ENCODE measurements around the gene YY1.
"Not testable (repeated sequence)": the region's sequence is repeated elsewhere in the genome, so short reads cannot be mapped to it uniquely, and the experiment has no call there.

YY1 gene

DNA sequence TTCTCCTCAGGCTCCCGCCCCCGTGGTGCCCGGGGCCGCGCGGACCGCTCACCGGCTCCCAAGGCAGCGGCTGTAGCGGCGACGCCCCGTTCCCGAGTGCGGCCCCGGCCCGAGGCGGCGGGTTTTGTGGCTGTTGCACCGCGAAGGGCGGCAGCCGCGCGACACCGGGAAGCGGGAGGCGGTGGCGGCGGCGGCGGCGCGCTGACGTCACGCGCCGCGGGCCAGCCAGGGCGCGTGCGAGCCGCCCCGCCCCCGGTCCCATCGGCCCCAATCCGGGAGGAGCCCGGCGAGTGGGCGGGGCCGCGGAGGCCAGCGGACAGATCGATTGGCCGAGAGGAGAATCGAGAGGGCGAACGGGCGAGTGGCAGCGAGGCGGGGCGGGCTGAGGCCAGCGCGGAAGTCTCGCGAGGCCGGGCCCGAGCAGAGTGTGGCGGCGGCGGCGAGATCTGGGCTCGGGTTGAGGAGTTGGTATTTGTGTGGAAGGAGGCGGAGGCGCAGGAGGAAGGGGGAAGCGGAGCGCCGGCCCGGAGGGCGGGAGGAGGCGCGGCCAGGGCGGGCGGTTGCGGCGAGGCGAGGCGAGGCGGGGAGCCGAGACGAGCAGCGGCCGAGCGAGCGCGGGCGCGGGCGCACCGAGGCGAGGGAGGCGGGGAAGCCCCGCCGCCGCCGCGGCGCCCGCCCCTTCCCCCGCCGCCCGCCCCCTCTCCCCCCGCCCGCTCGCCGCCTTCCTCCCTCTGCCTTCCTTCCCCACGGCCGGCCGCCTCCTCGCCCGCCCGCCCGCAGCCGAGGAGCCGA is at the start of gene YY1:
YY1 (plus strand) TSS at position 726 of the 792 bp plus-strand sequence. CDS start 101 bp downstream, outside the sequence.
- DNase-seq: peak; percentile 95

DNA sequence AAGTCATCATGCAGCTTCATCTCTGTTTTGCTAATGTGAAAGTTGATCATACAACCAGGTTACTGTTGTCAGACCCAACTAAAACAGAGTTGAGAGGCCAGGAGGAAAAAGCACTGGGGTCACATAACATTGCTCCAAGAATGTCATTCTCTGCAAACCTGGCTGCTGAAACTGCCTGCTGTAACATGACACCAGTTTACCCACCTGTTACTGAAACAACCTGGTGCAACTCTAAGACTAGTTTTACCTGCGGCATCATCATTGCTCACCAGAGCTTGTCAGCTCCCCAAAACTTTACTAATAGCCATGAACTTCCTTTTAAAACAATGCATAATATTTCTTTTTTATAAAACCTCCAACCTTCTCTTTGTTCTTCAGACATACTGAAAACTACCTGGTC is 48.8 kb upstream of the YY1 start:
- DNase-seq: no peak

DNA sequence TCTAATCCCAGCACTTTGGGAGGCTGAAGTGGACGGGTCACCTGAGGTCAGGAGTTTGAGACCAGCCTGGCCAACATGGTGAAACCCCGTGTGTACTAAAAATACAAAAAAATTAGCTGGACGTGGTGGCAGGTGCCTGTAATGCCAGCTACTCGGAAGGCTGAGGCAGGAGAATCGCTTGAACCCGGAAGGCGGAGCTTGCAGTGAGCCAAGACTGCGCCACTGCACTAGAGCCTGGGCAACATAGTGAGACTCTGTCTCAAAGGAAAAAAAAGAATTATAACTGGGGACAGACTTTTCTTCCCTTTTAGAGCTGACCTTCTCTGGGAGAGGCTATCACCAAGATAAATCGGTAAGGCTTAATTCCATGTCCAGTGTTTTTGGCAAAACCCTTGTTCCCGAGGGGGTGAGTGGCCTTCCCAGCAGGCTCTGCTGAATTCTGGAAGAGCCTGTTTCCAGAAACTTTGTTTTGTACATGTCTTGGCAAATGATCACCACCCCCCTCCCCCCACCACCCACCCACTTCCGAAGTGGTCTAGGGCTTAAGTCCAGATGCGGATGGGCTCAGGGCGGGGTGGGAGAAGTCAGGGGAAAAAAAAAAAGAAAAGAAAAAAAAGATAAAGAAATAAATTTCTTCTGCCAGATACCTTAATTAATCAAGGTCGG is 47.2 kb upstream of the YY1 start:
- DNase-seq: no peak

DNA sequence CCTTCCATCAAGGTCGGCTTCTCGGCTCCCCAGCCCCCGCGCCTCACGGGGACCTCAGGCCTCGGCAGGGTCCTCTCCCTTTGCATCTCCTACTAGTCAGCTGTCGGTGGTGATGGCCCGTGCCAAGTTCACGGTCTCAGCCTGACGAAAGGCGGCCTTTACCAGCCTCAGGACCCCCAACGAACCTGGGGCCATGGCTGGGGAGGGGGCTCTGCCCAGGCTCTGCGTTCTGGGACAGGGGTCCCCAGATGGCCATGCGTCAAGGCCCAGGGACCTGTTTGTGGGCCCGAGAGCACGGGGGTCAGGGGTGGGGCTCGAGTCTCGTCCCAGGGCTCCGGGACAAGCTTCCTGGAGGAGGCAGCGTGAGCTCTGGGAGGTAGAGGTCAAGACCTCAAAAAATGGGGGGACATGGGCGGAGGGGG is 46.7 kb upstream of the YY1 start:
- DNase-seq: no peak

DNA sequence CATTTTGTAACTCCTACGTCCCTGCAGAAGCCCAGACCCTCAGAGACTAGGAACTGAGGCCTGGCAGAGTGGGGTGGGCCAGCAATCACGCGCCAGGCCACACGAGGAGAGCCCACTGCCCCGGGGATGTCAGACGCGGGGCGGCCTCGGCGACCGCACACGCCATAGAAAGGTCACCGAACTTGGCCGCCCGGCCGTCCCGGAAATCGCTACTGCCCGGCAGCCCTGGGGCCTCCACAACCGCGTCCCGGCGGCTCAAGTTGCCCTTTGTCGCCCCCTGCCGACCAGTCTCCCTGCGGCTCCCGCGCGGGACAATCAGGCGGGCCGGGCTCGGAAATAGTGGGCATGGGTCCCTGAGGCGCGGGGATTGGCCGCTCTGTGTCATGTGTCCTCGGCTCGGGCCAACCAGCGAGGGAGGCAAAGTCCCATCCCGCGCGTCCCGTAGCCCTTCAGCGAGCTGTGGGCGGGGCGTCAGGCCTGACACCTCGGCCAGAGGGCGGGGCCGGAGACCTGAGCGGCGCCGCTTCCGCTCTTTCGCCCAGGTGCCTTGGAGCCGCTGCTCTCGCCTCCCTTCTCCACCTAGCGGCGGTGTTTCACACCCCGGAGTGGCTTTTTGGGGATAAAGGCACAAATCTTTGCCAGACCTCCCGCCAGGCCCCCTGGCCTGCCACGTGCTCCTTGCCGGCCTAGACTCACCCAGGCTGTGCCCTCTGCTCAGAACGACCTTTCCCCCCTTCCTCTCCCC is 46.1 kb upstream of the YY1 start:
- DNase-seq: peak; percentile 97

DNA sequence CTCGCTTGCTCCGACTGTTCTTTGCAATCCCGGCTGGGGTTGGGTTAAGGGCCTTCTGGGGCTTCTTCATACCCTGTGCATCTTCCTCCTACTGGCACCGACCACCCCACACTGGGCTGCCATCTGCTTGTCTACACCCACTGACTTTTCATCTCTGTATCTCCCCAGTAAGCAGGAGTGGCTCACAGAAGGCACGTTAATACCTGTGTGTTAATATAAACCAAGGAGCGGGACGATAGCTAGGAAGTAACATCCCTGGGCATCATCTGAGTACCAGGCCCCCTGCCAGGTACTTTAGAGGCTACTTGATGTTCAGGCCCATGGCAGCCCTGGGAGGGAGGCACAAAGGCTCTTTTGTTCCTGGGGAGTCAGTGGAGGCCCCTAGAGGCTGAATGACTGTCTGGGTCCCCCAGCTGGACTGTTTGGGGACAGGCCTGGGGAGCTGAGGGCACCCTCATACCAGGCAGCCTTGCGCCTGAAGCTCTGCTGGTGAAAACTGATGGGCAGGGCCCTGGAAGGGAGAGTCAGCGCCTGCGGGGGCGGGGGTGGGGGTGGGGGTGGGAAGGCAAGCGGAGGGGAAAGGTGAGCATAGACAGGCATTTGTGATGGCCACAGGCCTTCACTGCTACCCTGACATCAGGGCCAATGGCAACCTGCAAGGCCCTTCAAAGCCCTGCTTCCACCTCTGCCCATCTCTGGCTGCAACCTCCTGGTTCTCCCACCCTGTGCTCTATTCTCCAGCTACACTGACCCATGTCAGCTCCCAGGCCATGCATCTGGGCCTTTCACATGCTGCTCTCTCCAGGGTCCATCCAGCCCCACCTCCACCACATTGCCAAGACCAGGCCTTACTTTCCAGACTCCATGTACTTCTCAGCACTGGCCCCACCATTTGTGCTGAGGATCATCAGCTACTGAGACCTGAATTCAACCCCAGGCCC is 45.3 kb upstream of the YY1 start:
- DNase-seq: no peak

DNA sequence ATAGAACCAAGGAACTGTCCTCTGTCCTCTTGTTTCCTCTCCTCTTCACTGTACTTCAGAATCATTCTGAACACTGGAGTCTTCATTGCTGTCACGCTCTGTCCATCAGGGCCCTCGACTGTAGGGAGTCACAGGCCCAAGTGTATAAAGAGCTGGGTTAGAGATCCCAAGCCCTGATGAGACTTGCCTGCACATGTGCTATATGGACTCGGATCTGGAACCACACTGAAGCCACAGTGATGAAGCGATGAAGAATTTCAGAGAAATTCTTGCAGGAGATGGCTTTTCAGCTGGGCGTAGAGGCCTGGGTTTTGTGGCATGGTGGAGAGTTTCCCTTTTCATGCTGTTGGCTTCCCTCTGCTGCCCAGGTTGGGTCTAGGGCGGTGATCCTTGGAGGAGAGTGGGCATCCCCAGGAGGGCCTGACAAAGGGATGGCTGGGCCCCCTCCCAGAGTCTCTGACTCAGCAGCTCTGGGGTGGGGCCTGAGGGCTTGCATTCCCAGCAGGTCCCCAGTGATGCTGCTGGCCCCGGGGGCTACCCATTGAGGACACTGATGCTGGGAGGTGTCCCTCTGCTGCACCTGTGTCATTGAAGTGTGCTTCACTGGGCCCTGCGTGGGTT is 39.6 kb upstream of the YY1 start:
- DNase-seq: no peak

DNA sequence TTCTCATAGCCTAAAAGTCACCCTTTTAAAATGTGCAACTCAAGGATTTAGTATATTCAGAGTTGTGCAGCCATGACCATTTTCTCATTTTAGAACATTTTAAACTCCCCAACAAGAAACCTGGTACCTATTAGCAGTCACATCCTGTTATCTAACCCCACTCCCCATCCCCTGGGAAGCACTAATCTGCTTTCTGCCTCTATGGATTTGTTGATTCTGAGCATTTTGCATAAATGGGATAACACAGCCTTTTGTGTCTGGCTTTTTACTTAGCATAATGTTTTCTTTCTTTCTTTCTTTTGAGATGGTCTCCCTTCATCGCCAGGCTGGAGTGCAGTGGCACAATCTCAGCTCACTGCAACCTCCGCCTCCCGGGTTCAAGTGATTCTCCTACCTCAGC is 38.6 kb upstream of the YY1 start:
- no peak for DNase-seq

DNA sequence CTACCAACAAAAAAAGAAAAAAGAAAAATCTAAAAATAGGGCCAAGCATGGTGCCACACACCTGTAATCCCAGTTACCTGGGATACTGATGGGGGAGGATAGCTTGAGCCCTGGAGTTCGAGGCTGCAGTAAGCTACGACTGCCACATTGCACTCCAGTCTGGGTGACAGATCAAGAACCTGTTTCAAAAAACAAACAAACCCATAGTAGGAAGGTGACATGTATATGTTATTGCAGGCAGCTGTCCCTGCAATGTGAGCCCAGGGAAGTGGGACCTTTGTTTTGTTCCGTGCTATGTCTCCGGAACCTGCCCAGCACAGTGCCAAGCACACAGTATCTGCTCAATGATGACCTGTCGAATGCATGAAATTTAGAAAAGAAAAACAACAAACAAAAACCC is 37.2 kb upstream of the YY1 start:
- DNase-seq: no peak

DNA sequence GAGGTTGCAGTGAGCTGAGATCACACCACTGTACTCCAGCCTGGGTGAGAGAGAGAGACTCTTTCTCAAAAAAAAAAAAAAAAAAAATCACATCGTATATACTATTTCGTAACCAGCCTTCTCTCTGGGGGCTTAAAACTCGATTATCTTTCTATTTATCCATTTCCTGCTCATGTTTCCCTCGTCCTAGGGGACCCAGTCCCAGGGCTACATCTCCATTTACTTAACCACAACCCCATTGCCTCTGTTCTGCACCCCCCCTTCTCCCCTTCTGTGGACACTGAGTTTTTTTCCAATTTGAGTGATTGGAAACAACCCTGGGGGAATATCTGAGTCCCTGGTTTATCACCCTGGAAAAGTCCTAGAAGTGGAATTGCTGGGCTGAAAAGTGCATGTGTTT is 36.2 kb upstream of the YY1 start:
- no peak for DNase-seq

DNA sequence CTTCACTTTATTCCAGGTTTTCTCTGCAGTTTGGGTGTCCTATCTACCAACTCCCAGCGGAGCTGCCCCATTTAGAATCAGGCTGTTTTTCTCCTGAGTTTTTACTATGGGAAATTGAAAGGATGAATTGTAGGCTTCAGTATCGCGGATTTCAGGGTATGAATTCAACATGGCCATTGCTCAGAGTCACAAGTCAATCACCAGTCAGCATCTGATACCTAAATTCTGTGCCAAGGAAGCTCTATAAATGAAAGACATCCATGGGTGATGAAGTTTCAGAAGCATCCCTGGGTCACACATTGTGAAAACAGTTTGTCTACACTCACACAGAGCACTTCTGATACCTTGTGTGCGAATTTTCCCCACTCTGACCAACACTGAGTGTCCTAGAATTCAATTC is 35.8 kb upstream of the YY1 start:
- no peak for DNase-seq

DNA sequence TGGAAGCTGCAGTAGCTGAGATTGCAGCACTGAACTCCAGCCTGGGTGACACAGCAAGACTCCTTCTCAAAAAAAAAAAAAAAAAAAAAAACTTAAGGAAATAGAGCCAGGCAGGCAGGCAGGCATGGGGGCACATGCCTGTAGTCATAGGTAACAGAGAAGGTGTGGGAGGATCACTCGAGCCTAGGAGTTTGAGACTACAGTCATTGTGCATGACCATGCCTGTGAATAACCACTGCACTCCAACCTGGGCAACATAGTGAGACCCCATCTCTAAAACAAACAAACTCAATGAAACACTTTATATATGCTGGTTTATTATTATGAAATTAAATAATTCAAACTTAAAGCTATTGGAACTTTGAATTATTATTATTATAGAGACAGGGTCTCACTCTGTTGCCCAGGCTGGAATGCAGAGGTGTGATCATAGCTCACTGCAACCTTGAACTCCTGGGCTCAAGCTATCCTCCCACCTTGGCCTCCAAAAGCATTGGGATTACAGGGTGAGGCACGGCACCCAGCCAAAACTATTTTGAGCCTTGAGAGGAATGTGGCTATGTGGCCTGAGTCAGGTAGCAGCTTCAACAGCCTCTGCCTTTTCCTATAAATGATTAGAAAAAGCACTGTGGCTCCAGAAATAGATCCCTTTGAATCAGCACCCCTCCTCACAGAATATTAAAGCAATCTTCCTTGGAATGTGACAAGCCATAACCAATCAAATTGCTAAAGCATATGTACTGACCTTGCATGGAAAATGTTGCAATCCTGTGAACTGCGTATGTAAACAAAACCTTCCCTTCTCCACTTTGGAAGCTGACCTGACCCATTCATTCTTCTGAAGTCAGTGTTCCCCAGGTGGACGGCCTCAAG is 34.7 kb upstream of the YY1 start:
- no peak for DNase-seq

DNA sequence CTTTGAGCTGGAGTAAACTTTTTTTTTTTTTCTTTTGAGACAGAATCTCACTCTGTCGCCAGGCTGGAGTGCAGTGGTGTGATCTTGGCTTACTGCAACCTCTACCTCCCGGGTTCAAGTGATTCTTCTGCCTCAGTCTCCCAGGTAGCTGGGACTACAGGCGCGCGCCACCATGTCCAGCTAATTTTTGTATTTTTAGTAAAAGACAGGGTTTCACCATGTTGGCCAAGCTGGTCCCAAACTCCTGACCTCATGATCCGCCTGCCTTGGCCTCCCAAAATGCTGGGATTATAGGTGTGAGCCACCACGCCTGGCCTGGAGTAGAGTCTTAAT is 34.1 kb upstream of the YY1 start:
- not testable (repeated sequence) for DNase-seq

DNA sequence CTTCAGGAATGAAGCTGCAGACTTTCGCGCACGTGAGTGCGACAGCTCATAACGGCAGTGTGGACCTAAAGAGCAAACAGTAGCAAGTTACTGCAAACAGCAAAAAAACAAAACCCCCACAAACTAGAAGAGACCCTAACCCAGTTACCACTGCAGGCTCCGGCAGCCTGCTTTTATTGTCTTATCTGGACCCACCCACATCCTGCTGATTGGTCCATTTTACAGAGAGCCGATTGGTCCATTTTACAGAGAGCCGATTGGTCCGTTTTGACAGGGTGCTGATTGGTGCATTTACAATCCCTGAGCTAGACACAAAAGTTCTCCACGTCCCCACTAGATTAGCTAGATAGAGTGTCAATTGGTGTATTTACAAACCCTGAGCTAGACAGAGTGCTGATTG is 31.4 kb upstream of the YY1 start:
- not testable (repeated sequence) for DNase-seq

DNA sequence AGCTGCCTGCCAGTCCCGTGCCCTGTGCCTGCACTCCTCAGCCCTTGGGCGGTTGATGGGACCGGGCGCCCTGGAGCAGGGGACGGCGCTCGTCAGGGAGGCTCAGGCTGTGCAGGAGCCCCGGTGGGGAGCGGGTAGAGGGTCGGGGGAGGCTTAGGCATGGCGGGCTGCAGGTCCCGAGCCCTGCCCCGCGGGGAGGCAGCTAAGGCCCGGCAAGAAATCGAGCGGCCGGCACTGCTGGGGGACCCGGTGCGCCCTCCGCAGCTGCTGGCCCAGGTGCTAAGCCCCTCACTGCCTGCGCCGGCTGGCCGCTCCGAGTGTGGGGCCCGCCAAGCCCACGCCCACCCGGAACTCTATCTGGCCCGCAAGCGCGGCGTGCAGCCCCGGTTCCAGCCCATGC is 30.8 kb upstream of the YY1 start:
- DNase-seq: not testable (repeated sequence)

DNA sequence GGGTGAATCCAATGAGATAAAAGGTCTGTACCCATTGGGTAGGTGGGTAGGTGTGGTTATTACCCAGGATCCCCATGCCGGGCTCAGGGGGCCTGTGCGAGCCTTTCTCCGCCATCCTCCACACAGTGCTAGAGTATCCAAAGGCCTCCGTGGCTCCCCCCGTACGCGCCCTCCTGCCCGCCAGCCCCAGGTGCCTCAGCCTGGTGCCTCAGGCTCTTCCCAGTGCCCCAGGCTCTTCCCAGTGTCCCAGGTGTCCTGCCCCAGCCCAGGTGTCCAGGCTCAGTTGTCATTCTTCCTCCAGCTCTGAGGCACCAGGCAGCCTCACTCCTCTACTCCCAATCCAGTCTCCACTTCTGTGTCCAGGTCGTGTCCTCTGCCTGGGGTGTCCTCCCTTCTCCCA is 27.6 kb upstream of the YY1 start:
- DNase-seq: no peak

DNA sequence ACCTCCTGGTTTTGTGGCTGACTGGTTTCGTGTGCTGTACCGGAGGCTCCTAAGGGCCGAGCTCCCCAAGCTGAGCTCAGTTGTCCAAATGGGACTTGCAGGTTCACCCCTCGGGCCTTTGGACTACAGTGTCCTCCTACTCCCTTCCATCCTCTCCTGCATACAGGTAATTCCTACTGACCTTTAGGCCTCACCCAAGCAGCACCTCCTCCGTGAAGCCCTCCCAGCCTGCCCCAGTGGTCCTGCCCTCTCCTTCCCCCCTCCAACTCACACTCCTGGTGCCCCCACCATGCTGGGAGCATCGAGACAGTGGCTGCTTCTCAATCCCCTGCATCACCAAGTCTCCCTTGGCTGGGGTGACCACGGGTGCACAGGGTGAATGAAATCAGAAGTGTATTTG is 27.1 kb upstream of the YY1 start:
- no peak for DNase-seq

DNA sequence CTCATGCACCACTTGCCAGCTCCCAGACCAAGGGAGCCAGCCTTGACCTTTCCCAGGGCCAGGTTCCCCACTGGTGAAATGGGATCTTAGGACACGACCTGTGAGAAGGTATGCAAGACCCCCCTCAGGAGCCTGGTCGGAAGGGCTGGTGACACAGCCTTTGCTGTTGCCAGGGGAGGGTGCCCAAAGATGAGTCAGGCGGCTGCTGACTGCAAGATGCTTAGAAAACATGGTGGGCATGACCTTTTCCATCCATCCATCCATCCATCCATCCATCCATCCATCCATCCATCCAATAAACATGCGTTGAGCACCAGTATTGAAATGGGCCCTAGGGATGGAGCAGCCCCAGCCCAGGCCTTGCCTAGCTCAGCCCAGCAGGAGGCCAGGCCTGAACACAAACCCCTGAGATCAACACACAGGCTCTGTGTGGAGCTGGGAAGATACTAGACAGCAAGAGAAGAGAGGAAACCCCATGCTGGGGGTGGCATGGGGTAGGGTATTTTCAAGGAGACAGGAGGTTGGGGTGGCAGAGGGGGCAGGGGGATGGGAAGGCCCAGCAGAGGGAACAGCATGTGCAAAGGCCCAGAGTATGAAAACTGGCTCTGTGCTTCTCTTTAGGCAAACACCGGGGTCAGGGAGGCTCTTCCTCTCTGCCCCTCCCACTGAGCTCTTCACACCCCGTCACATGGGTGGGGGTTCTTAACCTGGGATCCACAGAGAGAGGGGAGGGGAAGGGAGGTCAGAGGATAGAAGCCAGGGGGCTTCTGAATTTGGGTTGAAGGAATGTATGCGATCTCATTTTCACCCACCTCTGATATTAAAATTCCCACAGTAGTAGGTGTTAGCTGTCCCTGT is 26.2 kb upstream of the YY1 start:
- no peak for DNase-seq

DNA sequence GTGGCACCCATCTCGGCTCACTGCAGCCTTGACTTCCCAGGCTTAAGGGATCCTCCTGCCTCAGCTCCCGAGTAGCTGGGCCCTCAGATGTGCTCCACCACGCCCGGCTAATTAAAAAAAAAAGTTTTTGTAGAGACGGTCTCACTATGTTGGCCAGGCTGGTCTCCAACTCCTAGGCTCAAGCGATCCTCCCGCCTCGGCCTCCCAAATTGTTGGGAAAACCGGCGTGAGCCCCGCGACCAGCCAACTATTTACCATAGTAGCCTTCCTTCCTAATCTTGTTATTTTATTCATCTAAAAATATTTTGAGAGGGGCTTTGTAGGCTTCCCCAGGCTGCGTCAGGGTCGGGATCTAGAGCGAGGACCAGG is 25.4 kb upstream of the YY1 start:
- DNase-seq: no peak
